HepG2 (cell line): ENCODE measurements around the gene TEF. TPM values are rescaled to one million over a fixed set of nuclear protein-coding genes. Genes with fewer than 3 reads are reported as not detected.

Experiments used
- ATAC-seq: fragments of 200-7000 bp; cut with Tn5 transposase; 3 replicates; pipeline ENCODE4 v1.9.1; 2020; ENCODE audit warnings: mild to moderate bottlenecking, moderate library complexity
- BruUV-seq: library from RNA; stranded (reverse); fragments of 400-500 nt; replicated peaks from 2 replicates; lab custom pipeline; 2021; lab: Mats Ljungman, UMichigan
- CTCF ChIA-PET: fragments of 300-600 bp; formaldehyde crosslinking; extraction: SDS; loops from one replicate; lab custom pipeline; 2021; ENCODE audit warnings: low total read pairs, inconsistent platforms, low intra/inter-chr PET ratio; lab: Yijun Ruan, JAX
- POLR2A ChIA-PET: fragments of 350-600 bp; sonication (Branson Sonifier 250); formaldehyde crosslinking; loops from one replicate; lab custom pipeline; 2020; ENCODE audit warnings: antibody characterized with exemption, inconsistent platforms; lab: Yijun Ruan, JAX
- DNase-seq: peaks from one replicate; pipeline ENCODE4 v3.0.0-alpha.2; 2015; ENCODE audit warnings: low spot score
- FAIRE-seq: peaks from 3 replicates; lab custom pipeline; 2011; peaks lifted over from hg19 to GRCh38; lab: Jason Lieb, UNC
- H2AFZ ChIP-seq: one replicate; pipeline ENCODE4 v1.6.1; 2011; ENCODE audit warnings: low read length, inconsistent platforms
- H3K27ac ChIP-seq: fragments of 300-600 bp; 3 replicates; pipeline ENCODE4 v1.8.0; 2011; ENCODE audit warnings: mixed run types, mild to moderate bottlenecking, mixed read lengths, low read length, inconsistent platforms; ENCODE audit not compliant: insufficient read depth; ENCODE audit errors: extremely low read length
- H3K27me3 ChIP-seq, 2 experiments: fragments of 200-600 bp in 1 of 2; 2 replicates in 1 of 2; 3 replicates in 1 of 2; pipeline versions ENCODE4 v1.6.0 to v1.8.0; 2011; ENCODE audit warnings: low read length in 2 of 2, mild to moderate bottlenecking in 2 of 2, moderate library complexity in 2 of 2, inconsistent platforms in 1 of 2; ENCODE audit not compliant: insufficient read depth in 2 of 2, control insufficient read depth in 1 of 2
- H3K36me3 ChIP-seq, 2 experiments: fragments of 200-600 bp in 1 of 2; replicated peaks in 1 of 2; 2 replicates in 1 of 2; 3 replicates in 1 of 2; pipeline versions ENCODE4 v1.5.1 to v1.8.0; 2011; ENCODE audit warnings: low read length in 2 of 2, inconsistent platforms in 1 of 2; ENCODE audit not compliant: insufficient read depth in 2 of 2, control insufficient read depth in 1 of 2
- H3K4me1 ChIP-seq: 2 replicates; pipeline ENCODE4 v1.5.1; 2012; ENCODE audit warnings: low read length, inconsistent platforms; ENCODE audit not compliant: insufficient read depth
- H3K4me2 ChIP-seq: 2 replicates; pipeline ENCODE4 v1.6.0; 2011; ENCODE audit warnings: low read depth, low read length, inconsistent platforms
- H3K4me3 ChIP-seq, 3 experiments: fragments of 200-600 bp in 1 of 3; sonication (generic), shearing (Covaris generic) in 1 of 3; replicated peaks in 1 of 3; 2 replicates each; pipeline ENCODE4 v1.5.1; 2011 to 2016; ENCODE audit warnings: low read length in 3 of 3, inconsistent platforms in 2 of 3, low read depth in 2 of 3, mild to moderate bottlenecking in 2 of 3, control low read depth in 1 of 3, mixed read lengths in 1 of 3; ENCODE audit not compliant: insufficient read depth in 1 of 3
- H3K79me2 ChIP-seq: one replicate; pipeline ENCODE4 v1.6.1; 2011; ENCODE audit warnings: low read length, inconsistent platforms; ENCODE audit not compliant: insufficient read depth
- H3K9ac ChIP-seq: 2 replicates; pipeline ENCODE4 v1.6.0; 2011; ENCODE audit warnings: mild to moderate bottlenecking, low read depth, low read length, inconsistent platforms; ENCODE audit not compliant: insufficient read depth
- H3K9me3 ChIP-seq: 2 replicates; pipeline ENCODE4 v1.5.1; 2012; ENCODE audit warnings: mild to moderate bottlenecking, low read length
- H4K20me1 ChIP-seq: 2 replicates; pipeline ENCODE4 v1.6.0; 2011; ENCODE audit warnings: inconsistent platforms, mild to moderate bottlenecking, low read length, moderate library complexity; ENCODE audit not compliant: insufficient read depth
- FOXK1 ChIP-seq: sonication (generic); formaldehyde crosslinking; IDR thresholded peaks from 2 replicates; pipeline ENCODE4 v1.4.0; 2020; ENCODE audit warnings: low read depth, missing genetic modification reagents, borderline replicate concordance
- NFKB2 ChIP-seq: sonication (generic); formaldehyde crosslinking; IDR thresholded peaks from 2 replicates; pipeline ENCODE4 v1.4.0; 2020; ENCODE audit warnings: missing genetic modification reagents, borderline replicate concordance
- SOX5 ChIP-seq: IDR thresholded peaks from 2 replicates; pipeline ENCODE4 v1.6.1; 2016; ENCODE audit warnings: borderline replicate concordance
- SRY ChIP-seq: sonication (generic); formaldehyde crosslinking; IDR thresholded peaks from 2 replicates; pipeline ENCODE4 v1.8.0; 2022; ENCODE audit warnings: mild to moderate bottlenecking, missing genetic modification reagents
- THAP11 ChIP-seq: IDR thresholded peaks from 2 replicates; pipeline ENCODE4 v1.6.1; 2016; ENCODE audit warnings: missing biosample characterization, missing genetic modification reagents
- ZFX ChIP-seq: sonication (generic); formaldehyde crosslinking; IDR thresholded peaks from 2 replicates; pipeline ENCODE4 v1.4.0; 2020; ENCODE audit warnings: mild to moderate bottlenecking, low read depth, missing genetic modification reagents, moderate library complexity
- WGBS: methylation state at CpG from one replicate; pipeline ENCODE4 v1.1.6; 2017; ENCODE audit warnings: low lambda C conversion rate; 5-methylcytosine and 5-hydroxymethylcytosine counted together
- in situ Hi-C: cut with HindIII; loops from 2 replicates; pipeline ENCODE4 v1.10.0; 2017; ENCODE audit warnings: low pct_unique_long_range_greater_than_20kb; ENCODE audit not compliant: extremely low pct_ligation_motif_present
- intact Hi-C: fragments of 100-400 bp; cut with micrococcal nuclease; formaldehyde crosslinking; loops from one replicate; pipeline ENCODE4 v1.10.0; 2022; ENCODE audit not compliant: unreplicated experiment
- polyA plus RNA-seq, 8 experiments: library from polyadenylated mRNA; depleted of rRNA in 3 of 8; stranded (reverse) in 7 of 8; unstranded in 1 of 8; fragments of >200 nt; fragmentation: Illumina TruSeq in 4 of 8; extraction: Trizol in 4 of 8; gene quantifications; 2 replicates each; pipeline versions ENCODE4 v1.2.1 to v1.2.3, GENCODE V29; 2011 to 2016; ENCODE audit warnings: low read depth in 4 of 8, missing spikeins in 1 of 8, mixed read lengths in 1 of 8; ENCODE audit not compliant: insufficient read depth in 1 of 8
- total RNA-seq, 5 experiments: library from RNA; depleted of rRNA; stranded (reverse); fragments of >200 nt; fragmentation: Illumina TruSeq; extraction: Trizol; gene quantifications; 2 replicates each; pipeline ENCODE4 v1.2.3, GENCODE V29; 2016; ENCODE audit warnings: low read depth in 1 of 5
- TF ChIP-seq, protein P1 (sequence below): sonication (generic); formaldehyde crosslinking; IDR thresholded peaks from 2 replicates; pipeline ENCODE4 v1.5.0; 2020; ENCODE audit warnings: missing genetic modification reagents
- TF ChIP-seq, protein P2 (sequence below): sonication (generic); formaldehyde crosslinking; conservative IDR thresholded peaks from 2 replicates; pipeline ENCODE4 v1.8.0; 2022; ENCODE audit warnings: mild to moderate bottlenecking, moderate library complexity, missing genetic modification reagents
- TF ChIP-seq, protein P3 (sequence below): sonication (generic); formaldehyde crosslinking; IDR thresholded peaks from 2 replicates; pipeline ENCODE4 v1.8.0; 2023; ENCODE audit warnings: mild to moderate bottlenecking, missing genetic modification reagents
- TF ChIP-seq, protein P4 (sequence below): sonication (generic); formaldehyde crosslinking; IDR thresholded peaks from 2 replicates; pipeline ENCODE4 v1.4.0; 2020; ENCODE audit warnings: missing genetic modification reagents, borderline replicate concordance

TEF gene
- total and polyA plus RNA-seq, 2 of the 13 experiments (the other 11 are each of a cell fraction or from before 2014, with no cell fraction given) = 7.6 to 11.2 TPM

DNA sequence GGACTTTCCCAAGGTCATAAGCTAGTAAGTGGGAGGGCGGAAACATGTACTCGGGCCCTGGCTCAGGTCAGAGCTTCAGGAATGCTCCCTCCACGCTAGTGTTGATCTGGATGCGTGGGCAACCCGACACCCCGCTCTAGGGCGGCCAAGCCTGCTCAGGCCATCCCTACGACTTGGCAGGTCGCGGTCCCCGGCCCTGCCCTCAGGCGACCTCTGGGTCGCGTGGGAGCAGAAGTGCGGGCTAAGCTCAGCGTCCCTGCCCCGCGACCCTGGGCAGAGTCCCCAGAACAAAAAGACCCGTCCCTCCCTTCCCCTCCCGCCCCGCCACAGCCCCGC lies 781 bp upstream of the TEF start (continued):
- TF ChIP-seq FOXK1 (CRISPR knock-in tag) (peak; percentile 38; the same call in 1 of the 2 replicates), SOX5 (CRISPR knock-in tag) (peak; percentile 33; the same call in 1 of the 2 replicates)

DNA sequence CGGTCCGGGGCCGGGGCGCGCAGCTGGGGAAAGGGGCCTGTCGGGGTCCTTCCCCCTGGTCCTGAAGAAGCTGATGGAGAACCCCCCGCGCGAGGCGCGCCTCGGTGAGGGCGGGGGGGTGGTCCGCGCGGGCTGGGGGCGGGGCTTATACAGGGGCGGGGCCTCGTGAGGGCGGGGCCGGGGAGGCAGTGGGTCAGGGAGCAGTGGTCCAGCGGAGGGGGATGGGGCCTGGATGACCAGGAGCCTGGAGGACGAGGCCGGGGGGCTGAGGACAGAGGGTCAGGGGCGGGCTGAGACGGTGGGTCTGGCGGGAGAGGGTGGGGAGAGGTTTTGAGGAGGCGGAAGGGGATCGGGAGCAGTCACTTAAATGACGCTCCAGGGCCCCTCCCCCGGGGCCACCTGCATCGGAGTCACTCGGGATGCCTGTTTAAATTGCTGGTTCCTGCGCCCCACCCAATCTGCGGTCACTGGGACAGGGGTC lies 396 bp downstream of the TEF start:
- intact Hi-C loops (no loop called here), in situ Hi-C loops (no loop called here)
- POLR2A ChIA-PET = interaction anchor here (0.7 to 3.6 kb wide), 34 partner anchors 8 to 745 kb away, joined by 3 to 135 read pairs (median 9); partner anchors contain the start of genes ACO2, MRTFA, PHF5A and PMM1
- peak overlapping the region; percentile 63 for H3K9ac ChIP-seq
- peak overlapping the region; percentile 58 to 84 (median 74) for H3K4me3 ChIP-seq
- no peaks in the 10 kb centered on the region for H4K20me1 ChIP-seq
- 2% methylated on average over 17 of the region's 35 CpGs for WGBS
- ATAC-seq = peak; percentile 25
- DNase-seq = no peak
- peaks cover 5% of the 10 kb centered on the region for H3K79me2 ChIP-seq
- peak overlapping the region; percentile 98 for H3K27ac ChIP-seq
- H3K4me2 ChIP-seq = peak overlapping the region; percentile 84
- no TSS peak for BruUV-seq
- peaks cover 24% of the 10 kb centered on the region for H3K4me1 ChIP-seq
- H3K9me3 ChIP-seq = no peaks in the 10 kb centered on the region
- H3K36me3 ChIP-seq = peaks cover 0 to under 1% of the 10 kb centered on the region in 2 experiments; a peak in 2 of 5 replicates
- CTCF ChIA-PET = no interaction called here
- no peak for FAIRE-seq
- H2AFZ ChIP-seq = no peak overlapping the region
- H3K27me3 ChIP-seq = no peaks in the 10 kb centered on the region; a peak in 1 of 5 replicates
- TF ChIP-seq NFKB2 (CRISPR knock-in tag) = 0 out of 2 replicates have a peak, but pooled peaks have one; percentile 6
- 0 out of 2 replicates have a peak, but pooled peaks have one; percentile 8 for TF ChIP-seq SRY (CRISPR knock-in tag)
- TF ChIP-seq, protein P1, sequence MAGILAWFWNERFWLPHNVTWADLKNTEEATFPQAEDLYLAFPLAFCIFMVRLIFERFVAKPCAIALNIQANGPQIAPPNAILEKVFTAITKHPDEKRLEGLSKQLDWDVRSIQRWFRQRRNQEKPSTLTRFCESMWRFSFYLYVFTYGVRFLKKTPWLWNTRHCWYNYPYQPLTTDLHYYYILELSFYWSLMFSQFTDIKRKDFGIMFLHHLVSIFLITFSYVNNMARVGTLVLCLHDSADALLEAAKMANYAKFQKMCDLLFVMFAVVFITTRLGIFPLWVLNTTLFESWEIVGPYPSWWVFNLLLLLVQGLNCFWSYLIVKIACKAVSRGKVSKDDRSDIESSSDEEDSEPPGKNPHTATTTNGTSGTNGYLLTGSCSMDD (CRISPR knock-in tag) = no peak
- TF ChIP-seq ZFX (CRISPR knock-in tag) = 0 out of 2 replicates have a peak, but pooled peaks have one; percentile 6
- TF ChIP-seq, protein P2, sequence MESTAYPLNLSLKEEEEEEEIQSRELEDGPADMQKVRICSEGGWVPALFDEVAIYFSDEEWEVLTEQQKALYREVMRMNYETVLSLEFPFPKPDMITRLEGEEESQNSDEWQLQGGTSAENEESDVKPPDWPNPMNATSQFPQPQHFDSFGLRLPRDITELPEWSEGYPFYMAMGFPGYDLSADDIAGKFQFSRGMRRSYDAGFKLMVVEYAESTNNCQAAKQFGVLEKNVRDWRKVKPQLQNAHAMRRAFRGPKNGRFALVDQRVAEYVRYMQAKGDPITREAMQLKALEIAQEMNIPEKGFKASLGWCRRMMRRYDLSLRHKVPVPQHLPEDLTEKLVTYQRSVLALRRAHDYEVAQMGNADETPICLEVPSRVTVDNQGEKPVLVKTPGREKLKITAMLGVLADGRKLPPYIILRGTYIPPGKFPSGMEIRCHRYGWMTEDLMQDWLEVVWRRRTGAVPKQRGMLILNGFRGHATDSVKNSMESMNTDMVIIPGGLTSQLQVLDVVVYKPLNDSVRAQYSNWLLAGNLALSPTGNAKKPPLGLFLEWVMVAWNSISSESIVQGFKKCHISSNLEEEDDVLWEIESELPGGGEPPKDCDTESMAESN = 0 out of 2 replicates have a peak, but pooled peaks have one; percentile 42
- TF ChIP-seq, protein P3, sequence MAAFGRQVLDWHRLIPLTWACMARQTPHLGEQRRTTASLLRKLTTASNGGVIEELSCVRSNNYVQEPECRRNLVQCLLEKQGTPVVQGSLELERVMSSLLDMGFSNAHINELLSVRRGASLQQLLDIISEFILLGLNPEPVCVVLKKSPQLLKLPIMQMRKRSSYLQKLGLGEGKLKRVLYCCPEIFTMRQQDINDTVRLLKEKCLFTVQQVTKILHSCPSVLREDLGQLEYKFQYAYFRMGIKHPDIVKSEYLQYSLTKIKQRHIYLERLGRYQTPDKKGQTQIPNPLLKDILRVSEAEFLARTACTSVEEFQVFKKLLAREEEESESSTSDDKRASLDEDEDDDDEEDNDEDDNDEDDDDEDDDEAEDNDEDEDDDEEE (CRISPR knock-in tag) = 0 out of 2 replicates have a peak, but pooled peaks have one; percentile 54
- no peak for TF ChIP-seq THAP11
- TF ChIP-seq, protein P4, sequence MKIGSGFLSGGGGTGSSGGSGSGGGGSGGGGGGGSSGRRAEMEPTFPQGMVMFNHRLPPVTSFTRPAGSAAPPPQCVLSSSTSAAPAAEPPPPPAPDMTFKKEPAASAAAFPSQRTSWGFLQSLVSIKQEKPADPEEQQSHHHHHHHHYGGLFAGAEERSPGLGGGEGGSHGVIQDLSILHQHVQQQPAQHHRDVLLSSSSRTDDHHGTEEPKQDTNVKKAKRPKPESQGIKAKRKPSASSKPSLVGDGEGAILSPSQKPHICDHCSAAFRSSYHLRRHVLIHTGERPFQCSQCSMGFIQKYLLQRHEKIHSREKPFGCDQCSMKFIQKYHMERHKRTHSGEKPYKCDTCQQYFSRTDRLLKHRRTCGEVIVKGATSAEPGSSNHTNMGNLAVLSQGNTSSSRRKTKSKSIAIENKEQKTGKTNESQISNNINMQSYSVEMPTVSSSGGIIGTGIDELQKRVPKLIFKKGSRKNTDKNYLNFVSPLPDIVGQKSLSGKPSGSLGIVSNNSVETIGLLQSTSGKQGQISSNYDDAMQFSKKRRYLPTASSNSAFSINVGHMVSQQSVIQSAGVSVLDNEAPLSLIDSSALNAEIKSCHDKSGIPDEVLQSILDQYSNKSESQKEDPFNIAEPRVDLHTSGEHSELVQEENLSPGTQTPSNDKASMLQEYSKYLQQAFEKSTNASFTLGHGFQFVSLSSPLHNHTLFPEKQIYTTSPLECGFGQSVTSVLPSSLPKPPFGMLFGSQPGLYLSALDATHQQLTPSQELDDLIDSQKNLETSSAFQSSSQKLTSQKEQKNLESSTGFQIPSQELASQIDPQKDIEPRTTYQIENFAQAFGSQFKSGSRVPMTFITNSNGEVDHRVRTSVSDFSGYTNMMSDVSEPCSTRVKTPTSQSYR (CRISPR knock-in tag) = peak; percentile 52; the same call in 1 of the 2 replicates
